IPS-NIHi11 (cell line): ENCODE data around the gene ARMH3.

Experiments used
- DNase-seq: peaks from one replicate; pipeline ENCODE4 v3.0.0; 2012; ENCODE audit warnings: mixed read lengths, low spot score

The ARMH3 gene

DNA sequence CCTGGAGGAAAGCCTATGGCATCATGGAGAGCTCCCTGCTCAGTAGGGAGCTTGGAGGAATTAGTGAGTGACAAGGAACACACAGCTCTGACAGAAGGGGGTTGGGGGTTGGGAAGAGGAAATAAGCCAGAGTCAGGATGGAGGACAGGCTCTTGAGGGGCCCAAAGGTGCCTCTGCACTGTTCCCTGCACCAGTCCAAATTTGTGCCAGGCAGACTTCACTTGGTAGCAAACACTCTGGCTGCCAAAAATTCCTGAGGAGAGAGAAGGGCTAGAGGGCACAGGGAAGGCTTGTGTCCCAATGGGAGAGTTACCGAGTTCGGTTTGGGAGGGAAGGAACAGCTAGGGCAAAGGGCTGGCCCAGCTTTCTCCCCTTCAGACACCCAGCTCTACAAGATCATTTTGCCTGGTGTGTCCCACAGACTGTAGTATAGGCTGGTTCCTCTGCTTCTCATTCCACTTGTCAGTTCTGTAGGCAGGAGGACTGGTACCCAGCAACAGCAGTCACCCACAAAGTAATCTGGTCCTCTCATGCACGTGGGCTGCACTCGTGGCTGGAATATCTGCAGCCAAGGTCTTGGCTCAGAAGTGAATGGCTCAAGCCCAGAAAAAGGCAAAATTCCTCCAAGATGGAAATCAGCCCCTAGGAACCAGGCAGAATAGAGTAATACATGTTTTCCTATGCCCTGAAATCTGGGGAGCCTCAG lies 204.4 kb downstream of the ARMH3 start:
- DNase-seq: no peak

DNA sequence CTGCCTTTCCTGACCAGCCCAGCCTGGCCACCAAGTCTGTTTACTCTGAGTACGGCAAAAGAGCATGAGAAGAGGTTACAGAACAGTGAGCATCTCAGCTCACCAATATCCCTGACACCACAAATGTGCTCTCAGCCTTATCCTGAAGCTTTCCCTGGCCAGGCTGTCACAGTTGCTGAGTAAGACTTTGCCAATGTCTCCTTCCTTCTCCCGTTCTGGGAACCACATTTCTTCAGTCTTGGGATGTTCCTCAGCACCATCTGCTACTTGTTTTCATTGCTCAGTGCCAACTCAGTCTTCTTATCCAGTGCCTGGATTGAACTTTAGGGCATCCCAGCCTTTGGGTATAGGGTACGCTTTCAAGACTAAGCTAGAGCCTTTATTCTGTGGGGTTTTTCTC lies 205.2 kb downstream of the ARMH3 start:
- no peak for DNase-seq

DNA sequence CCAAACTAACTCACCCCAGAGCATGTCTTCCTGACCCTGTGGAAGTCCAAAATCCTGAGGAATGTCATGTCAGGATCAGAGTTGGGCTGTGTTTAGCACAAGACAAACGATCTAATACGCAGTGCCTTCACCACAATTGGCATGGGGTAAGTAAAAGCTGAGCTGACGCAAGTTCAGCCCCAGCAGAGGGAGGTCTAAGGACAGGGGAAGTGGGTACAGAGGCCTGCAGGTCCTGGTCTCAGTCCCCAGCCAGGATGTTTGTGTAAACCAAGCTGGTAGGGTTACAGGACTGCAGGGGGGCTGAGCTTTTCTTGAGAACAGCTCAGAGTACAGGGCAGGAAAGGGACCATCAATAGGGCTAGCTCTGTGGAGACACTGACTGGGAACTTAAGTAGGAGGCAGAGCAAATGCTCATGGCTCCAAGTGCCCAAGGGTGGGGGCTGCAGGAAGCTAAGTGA lies 207.1 kb downstream of the ARMH3 start:
- no peak for DNase-seq

DNA sequence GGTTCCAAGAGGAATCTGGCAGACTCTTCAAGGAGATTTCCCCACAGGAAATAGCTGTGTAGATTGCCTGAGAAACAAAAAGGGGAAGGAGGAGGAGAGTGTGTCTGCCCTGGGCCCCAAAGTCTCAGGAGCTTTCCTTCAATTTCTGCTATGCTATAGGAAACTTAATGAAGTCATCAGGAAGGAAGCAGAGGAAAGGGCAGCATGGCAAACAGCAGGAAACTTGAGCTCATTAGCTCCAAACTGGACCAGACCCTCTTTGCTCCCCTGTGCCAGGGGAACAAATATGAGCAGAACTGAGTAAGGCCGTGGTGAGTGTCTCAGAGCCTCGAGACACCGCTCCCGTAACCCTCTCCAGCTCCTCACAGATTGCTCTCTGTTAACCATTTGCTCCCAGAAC lies 207.6 kb downstream of the ARMH3 start:
- DNase-seq: no peak

DNA sequence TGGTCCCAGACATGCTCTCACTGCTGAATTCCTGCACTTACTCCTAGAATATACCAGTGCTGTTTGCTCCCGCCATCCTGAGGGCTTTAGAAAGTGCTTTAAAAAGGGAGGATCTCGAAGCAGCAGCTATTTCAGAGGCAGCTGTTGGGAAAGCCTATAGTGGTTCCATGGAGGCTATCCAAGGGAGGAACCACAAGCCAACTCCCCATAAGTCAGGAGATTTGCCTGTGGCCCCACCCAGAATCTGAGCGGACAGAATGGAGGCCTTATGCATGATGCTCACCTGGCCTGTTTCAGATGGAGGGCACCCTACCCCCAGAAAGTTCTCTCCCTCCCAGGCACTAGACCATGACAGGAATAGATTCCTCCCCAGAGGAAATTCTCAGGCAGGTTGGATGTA lies 210.1 kb downstream of the ARMH3 start:
- DNase-seq: no peak

DNA sequence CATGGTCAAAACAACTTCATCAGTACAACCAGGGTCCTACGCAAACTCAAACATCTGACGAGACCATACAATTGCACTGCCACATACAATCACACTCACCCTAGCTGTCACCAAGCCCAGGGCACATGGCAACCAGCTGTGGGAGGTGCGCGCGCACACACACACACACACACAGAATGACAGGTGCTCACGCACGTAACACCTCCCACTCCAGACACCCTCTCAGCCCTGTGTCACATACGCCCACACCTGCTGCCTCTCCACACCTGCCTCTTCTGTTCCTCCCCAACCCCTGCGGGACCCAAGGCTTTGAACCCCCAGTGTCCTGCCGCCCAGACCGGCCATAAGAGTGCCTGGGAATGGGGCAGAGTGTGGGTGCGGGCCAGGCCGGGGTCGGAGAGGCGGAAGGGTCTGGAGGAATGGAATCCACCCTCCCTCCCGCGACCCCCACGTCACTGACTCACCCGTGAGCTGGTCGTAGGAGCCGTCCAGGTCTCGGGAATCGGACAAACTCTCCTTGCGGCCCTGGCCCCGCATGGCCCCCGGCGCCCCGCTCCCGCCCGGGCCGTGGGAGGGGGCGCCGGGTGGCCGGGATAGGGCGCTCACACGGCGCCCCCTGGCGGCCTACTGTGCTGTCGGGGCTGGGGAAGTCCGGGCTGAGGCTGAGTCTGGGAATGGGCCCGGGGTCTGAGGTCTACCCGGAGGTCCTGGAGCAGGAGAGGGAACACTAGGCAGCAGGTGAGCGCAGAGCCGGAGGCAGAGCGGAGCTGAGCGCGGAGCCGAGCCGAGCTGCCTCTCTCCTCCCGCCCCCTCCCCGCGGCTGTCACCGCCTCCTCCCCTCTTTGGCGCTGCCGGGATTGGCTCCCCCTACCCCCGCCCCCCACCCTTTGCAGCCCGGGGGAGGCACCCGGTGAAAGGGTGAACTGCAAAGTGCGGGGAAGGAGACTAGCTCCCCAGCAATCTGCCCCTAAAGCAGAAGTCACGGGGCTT lies 212.6 kb downstream of the ARMH3 start, which contains the start of gene KCNIP2:
TSS of gene KCNIP2 (minus strand) at position 769 of the 990 bp plus-strand sequence. CDS start at position 537, 232 bp downstream.
- peak; percentile 88 for DNase-seq

DNA sequence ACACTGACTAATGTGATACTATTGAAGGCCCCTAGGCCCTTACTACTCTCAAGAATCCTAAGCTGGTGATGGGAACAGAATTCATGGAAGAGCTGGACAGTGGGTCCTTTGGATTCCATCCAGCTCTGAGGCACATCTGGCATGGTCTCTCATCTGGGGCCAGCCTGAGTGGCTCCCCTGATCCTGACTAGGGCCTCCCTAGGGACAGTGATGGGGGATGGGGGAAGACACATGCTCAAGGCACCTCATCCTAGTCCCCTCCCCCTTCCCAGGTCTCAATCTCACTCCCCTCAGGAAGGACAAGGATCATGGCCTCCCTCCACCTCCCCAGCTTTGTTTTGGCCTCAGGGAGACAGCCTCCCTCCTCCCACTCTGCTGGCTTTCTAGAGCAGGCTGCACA lies 214.1 kb downstream of the ARMH3 start:
- no peak for DNase-seq

DNA sequence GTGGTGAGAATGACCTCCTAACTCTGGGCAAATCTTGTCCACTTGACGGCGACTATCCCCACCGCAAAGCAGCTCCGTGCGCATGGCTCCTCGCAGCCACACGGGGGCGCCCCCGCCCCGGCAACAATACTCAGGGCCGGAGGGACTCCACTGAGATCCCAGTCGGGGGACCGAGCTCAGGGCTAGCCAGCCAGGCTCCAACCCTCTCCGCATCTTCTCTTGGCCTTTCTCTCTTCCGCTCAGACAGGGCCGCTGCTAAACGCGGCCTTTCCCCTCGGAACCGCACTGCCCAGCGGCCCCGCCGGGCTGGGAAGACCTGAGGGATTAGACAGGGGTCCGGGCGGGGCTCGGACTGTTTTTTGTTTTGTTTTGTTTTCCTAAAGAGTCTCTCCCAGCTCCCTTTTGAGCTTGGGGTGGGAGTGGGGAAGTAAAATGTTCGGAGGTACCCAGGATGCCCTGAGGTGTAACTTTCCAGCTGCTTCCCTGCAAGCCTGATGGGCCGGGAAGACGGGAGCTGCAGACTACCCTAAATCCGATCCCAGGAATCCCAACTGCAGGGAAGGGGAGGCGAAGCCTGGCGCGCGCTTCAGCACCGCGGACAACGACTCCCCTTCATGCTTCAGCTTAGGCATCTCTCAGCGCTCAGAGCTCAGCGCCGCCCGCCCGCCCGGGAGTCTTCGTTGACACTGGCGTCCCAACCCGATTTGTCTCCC lies 215.1 kb downstream of the ARMH3 start:
- DNase-seq: peak; percentile 83

DNA sequence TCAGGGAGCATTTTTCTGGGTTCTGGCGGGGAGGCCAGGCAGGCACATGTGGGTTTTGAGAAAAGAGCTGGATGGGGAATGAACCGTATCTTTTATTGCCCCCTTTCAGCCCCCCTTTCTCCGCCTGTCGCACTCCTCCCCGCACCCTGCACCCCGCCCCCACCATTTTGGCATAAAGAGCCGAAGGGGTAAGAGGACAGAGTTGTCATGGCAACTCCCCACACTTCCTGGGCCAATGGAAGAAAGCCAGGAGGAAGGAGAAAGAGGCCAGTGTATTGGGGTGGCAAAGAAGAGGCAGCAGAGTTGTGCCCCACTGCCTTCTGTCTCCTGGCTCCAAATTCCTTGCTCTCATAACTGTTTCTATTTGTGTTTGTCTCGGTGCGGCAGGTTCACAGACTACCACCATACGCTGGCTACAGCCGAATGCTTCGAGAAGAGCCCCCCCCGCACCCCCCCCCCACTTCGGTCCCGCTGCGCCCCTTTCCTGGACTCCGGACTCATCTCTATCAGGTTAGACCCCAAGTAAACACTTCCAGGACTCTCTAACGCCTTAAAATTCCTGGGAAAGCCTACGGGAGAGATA lies 215.8 kb downstream of the ARMH3 start:
- peak; percentile 40 for DNase-seq

DNA sequence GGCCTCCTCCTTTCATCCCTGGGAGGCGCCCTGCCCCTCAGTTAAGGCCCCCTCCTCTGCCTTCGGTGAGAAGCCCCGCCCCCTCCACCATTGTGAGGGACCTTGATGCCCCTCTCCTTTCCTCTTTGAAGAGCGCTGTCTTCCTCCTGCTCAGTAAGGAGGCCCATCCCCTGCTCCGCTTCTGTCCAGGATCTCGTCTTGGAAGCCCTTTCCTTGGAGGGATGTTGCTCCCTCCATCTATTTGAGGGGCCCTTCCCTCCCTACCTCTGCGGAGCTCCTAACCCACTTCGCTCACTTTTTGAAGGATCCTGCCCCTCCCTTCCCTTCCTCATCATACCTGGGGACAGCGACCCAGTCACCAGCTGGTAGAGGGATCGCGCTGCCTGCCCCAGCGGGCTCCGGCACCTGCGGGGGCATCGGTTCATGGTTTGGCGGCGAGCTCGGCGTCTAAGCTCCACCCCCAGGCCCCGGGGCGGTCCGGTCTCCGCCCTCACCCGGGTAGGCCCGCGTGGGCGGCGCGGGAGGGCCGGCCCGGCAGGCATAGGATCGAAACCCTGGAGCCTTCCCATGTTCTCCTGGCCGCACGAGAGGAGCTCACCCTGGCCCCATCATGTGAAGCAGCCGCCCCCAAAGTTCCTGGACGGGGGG lies 216.4 kb downstream of the ARMH3 start:
- DNase-seq: peak; percentile 81

DNA sequence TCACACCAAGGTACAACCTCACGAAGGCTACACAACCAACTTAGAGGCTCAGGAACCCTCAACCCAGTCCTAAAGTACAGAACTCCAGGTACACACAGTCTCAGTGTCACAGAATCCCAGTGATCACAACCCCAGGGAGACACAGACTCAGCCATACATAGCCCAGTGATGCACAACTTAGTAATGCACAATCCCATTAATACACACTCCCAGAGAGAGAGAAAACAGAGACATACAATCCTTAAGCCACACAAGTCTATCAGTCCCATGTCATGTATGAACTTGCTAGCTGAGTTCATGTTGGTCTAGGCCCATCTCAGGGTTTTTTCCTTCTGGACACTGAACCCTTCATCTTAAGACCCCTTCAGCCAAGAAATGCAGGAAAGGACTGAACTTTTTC lies 217.0 kb downstream of the ARMH3 start:
- DNase-seq: no peak

DNA sequence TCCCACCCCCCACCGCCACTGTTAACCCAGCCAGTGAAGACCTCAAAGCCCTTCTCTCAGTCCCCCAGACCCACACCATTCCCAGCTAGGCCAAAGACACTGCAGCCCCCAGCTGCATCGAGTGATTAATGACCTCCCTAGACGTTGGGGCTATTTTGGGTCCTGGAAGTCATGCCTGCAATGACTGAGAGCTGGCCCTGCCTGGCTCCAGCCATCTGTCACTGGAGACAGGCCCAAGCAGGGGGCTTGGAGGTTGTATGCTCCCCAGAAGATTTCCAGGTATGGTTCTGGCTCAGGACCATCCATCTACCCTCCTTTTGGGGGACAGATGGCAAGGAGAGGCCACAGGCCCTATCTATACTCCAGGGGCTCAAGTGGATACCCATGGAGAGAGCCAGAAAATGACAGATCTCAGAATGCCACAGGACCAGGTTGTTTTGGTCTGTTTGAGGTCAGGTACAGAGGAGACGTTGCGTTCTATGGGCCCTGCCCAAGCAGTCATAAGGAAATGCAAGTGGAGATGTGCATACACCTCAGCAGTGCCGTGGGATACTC lies 217.5 kb downstream of the ARMH3 start:
- DNase-seq: no peak

DNA sequence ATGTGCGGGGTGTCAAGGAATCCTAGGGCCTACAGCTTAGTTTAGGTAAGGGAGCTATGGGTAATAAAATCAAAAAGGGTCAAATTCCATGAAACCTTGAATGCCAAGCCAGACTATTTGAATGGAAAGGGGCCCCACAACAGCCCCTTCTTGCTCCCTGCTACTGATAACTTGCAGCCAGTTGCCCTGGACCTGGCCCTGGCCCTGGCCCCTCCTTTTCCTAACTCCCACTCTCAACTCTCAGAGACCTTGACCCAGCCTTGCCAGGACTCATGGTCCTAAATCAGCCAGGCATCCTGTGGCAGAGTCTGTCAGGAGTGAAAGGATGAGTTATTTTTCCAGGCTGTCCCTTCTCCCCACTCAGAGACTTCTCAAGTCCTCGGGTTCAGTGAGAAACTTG lies 218.2 kb downstream of the ARMH3 start:
- no peak for DNase-seq

DNA sequence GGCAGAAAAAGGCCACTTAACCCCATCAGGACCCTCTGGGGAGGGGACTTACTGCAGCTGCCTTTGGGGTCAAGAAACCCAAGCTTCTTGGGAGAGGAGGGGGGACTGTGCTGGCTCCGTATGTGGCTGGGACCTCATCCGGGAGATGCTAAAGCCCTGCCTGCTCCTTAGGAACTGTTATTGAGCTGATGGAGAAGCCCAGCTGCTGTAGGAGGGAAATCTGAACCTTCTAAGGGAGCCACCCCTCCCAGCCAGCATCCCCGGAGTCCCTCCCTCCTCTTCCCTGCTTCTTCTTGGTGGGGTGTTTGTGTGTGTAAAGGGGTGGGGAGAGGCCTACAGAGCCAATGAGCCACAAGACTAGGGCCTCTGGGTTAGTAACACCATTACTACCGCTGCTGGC lies 220.6 kb downstream of the ARMH3 start:
- DNase-seq: no peak

DNA sequence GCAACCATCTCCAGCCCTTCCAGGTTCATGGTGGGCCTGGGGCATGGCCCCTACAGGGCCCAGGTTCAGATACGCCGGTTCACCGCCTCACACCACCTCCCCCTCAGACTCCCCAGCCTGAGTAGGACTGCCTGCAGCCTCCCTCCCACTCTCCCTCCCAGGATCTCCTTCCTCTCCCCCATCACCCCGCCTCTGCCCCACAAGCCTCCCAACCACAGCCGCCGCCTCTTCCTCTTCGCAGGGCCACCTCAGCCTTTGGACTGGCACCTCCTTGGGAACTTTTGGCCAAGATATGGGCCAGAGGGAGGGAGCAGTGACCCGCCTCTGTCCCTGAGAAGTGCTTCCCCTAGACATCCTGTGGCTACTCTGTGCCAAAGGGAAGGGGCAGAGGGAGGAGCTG lies 221.6 kb downstream of the ARMH3 start:
- DNase-seq: no peak

DNA sequence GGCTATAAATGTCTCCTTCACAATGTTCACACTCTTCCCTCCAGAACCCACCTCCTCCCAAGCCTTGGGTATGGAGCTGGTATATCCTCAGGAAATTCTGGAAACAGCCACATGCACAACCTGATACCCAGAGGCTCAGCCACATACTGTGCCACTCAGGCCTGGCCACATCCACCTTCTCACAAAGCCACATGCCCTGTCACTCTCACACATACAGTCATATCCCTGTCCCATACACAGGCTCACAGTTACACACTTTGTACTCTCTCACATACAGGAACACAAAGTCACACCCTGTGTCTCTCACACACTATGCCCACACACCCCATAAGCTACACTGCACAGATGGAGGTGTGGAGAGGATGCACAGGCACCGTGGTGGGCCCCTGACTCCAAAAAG lies 222.5 kb downstream of the ARMH3 start:
- DNase-seq: no peak

DNA sequence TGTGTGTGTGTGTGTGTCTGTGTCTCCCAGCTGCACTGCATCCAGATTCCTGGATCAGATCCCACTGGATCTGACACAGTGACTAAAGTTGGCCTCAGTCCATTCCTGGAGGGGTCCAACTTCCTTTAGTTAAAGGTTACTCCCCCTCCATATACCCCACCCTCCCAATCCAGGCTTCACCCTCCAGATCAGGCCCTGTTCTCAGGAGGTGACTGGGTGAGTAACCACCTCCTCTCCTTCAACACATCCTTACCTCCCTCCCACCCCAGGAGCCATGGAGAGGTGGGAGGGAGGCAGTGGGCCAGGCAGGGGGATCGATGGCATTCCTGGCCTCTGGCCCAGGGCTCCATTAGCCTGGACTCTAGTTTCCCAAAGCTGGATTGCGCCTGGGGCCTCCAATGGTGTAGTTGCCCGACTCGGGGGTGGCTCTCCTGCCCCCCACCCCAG lies 223.6 kb downstream of the ARMH3 start:
- no peak for DNase-seq

DNA sequence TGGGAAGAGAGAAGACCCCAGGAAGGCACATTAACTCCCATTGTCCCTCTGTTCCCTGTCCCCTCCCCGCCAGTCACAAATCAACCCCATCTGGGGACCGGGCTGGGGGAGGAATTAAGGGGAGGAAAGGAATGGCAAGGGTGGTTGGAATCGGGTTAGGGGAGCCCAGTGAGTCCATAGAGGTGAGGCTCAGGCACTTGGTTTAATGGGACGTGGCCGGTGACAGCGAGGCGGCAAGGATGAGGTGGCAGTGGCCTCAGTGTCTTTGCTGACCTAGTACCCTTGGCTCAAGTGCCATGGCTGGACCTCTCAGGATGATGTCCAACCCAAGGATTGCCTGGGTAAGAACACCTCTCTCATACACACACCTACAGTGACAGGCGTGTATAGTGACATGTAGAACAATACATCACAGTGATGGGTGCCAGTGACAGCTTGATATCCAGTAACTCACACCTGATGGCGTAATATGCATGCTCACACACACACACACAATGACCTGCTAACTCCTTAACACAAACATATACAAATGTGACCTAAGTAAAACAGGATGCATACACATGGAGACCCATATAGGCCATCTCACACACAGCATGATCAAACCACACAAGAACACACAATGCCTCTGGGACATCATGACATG lies 224.7 kb downstream of the ARMH3 start:
- no peak for DNase-seq

DNA sequence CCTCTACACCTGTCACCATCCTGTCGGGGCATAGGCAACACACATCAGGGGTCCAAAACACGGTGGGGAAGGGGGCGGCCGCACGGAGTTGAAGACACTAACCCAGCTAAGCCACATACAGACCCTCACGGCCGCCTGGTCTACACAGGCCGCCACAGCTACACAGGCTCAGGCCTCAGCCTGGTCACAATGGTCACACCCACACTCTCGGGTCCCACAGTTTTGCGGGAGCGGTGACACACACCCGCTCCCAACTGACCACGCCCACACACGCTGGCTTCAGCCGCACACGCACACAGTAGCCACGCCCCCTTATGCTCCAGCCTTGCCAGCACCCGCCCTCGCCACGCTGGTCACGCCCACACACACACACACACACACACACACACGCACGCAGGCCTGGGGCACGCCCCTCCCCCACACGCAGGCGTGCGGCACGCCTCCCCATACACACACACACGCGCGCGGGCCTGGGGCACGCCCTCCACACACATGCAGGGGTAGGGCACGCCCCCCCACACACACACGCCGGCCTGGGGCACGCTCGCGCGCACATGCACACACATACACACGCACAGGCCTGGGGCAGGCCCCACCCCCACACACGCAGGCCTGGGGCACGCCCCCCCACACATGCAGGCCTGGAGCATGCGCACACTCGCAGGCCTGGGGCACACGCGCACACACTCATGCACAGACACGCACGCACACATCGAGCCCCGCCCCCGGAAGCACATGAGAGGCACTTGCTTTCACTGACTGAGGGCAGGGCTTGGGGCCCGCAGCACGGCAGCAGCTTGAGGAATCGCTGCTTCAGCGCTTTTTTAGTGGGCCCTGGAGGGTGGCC lies 225.4 kb downstream of the ARMH3 start:
- peak; percentile 92 for DNase-seq
